ENCODE data around the gene IL1RAP.

GRCh38 chr3:190646996-190647395, 133.1 kb downstream of the IL1RAP start:
- TF ChIP-seq CSDC2 (CRISPR knock-in tag; IDR thresholded peaks at IDR 0.05) (no peak), ZFP3 (CRISPR knock-in tag; IDR thresholded peaks at IDR 0.05) (no peak), RARB (CRISPR knock-in tag; IDR thresholded peaks at IDR 0.05) (no peak), SNAI2 (CRISPR knock-in tag; IDR thresholded peaks at IDR 0.05) (no peak), CREB5 (CRISPR knock-in tag; IDR thresholded peaks at IDR 0.05; ENCODE audit: low read depth) (no peak), GLIS3 (CRISPR knock-in tag; IDR thresholded peaks at IDR 0.05) (no peak), ZFP30 (CRISPR knock-in tag; IDR thresholded peaks at IDR 0.05) (no peak), PPARA (CRISPR knock-in tag; IDR thresholded peaks at IDR 0.05; ENCODE audit: borderline replicate concordance) (no peak), ZNF565 (CRISPR knock-in tag; conservative IDR thresholded peaks at IDR 0.05; ENCODE audit: low read depth) (no peak), TCF4 (CRISPR knock-in tag; IDR thresholded peaks at IDR 0.05; ENCODE audit: borderline replicate concordance) (no peak), ZNF70 (CRISPR knock-in tag; IDR thresholded peaks at IDR 0.05) (no peak)
- TF ChIP-seq, protein P1, sequence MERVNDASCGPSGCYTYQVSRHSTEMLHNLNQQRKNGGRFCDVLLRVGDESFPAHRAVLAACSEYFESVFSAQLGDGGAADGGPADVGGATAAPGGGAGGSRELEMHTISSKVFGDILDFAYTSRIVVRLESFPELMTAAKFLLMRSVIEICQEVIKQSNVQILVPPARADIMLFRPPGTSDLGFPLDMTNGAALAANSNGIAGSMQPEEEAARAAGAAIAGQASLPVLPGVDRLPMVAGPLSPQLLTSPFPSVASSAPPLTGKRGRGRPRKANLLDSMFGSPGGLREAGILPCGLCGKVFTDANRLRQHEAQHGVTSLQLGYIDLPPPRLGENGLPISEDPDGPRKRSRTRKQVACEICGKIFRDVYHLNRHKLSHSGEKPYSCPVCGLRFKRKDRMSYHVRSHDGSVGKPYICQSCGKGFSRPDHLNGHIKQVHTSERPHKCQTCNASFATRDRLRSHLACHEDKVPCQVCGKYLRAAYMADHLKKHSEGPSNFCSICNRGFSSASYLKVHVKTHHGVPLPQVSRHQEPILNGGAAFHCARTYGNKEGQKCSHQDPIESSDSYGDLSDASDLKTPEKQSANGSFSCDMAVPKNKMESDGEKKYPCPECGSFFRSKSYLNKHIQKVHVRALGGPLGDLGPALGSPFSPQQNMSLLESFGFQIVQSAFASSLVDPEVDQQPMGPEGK (CRISPR knock-in tag; IDR thresholded peaks at IDR 0.05; ENCODE audit: borderline replicate concordance) = no peak

Measured in SK-N-SH treated with all-trans-retinoic acid at 6 μM for 48 hours (cell line).